Measurements from ENCODE around the gene WWOX. TPM values are rescaled to one million over a fixed set of nuclear protein-coding genes. Genes with fewer than 3 reads are reported as not detected.

Gene WWOX
- total RNA-seq, 1 experiment from 2014 or later, result 79.9 TPM

GRCh38 chr16:78425281-78425680 lies 325.8 kb downstream of the WWOX start:
- DNase-seq (ENCODE audit: low spot score), result no peak
- BruUV-seq (replicated peaks), result no TSS peak
- Histone ChIP-seq H3K4me3 (ENCODE audit: low read depth, low read length, poor library complexity, severe bottlenecking) (no peak overlapping the region), H3K4me1 (ENCODE audit: insufficient read depth, low read length, poor library complexity, severe bottlenecking) (no peaks in the 10 kb centered on the region), H3K9me3 (ENCODE audit: low read depth, low read length, poor library complexity, severe bottlenecking) (no peaks in the 10 kb centered on the region), H3K36me3 (ENCODE audit: insufficient read depth, low read length, poor library complexity, severe bottlenecking) (no peaks in the 10 kb centered on the region), H3K27me3 (replicated peaks; ENCODE audit: insufficient read depth, low read depth, low read length, poor library complexity) (no peaks in the 10 kb centered on the region), H3K27ac (ENCODE audit: low read depth, low read length, poor library complexity, severe bottlenecking) (no peak overlapping the region)
- TF ChIP-seq CTCF (conservative IDR thresholded peaks at IDR 0.05; ENCODE audit: low read depth, low read length) (no peak), EZH2 (IDR thresholded peaks at IDR 0.05; ENCODE audit: borderline replicate concordance, low read depth, low read length, poor library complexity, severe bottlenecking) (no peak)
- CTCF ChIA-PET, result no interaction called here
- POLR2A ChIA-PET (ENCODE audit: low non-redundant PET), result no interaction called here
- intact Hi-C loops (cut with micrococcal nuclease; ENCODE audit: unreplicated experiment), result no loop called here

- H3K4me1 ChIP-seq (ENCODE audit: insufficient read depth, low read length, poor library complexity, severe bottlenecking), result no peaks in the 10 kb centered on the region
- DNase-seq (ENCODE audit: low spot score), result peak; percentile 27
- ChIA-PET POLR2A (ENCODE audit: low non-redundant PET) (no interaction called here), CTCF (no interaction called here)
- no peak overlapping the region for H3K27ac ChIP-seq (ENCODE audit: low read depth, low read length, poor library complexity, severe bottlenecking)
- BruUV-seq (replicated peaks), result no TSS peak
- H3K9me3 ChIP-seq (ENCODE audit: low read depth, low read length, poor library complexity, severe bottlenecking), result no peaks in the 10 kb centered on the region
- H3K4me3 ChIP-seq (ENCODE audit: low read depth, low read length, poor library complexity, severe bottlenecking), result no peak overlapping the region
- TF ChIP-seq CTCF (conservative IDR thresholded peaks at IDR 0.05; ENCODE audit: low read depth, low read length), result no peak
- no peak for TF ChIP-seq EZH2 (IDR thresholded peaks at IDR 0.05; ENCODE audit: borderline replicate concordance, low read depth, low read length, poor library complexity, severe bottlenecking)
- intact Hi-C loops (cut with micrococcal nuclease; ENCODE audit: unreplicated experiment), result no loop called here
- no peaks in the 10 kb centered on the region for H3K36me3 ChIP-seq (ENCODE audit: insufficient read depth, low read length, poor library complexity, severe bottlenecking)
- no peaks in the 10 kb centered on the region for H3K27me3 ChIP-seq (replicated peaks; ENCODE audit: insufficient read depth, low read depth, low read length, poor library complexity)
Observed at GRCh38 chr16:78425891-78426510, 326.5 kb downstream of the WWOX start.

GRCh38 chr16:78428193-78428592 lies 328.7 kb downstream of the WWOX start:
- TF ChIP-seq CTCF (conservative IDR thresholded peaks at IDR 0.05; ENCODE audit: low read depth, low read length) (no peak), EZH2 (IDR thresholded peaks at IDR 0.05; ENCODE audit: borderline replicate concordance, low read depth, low read length, poor library complexity, severe bottlenecking) (no peak)
- H3K36me3 ChIP-seq (ENCODE audit: insufficient read depth, low read length, poor library complexity, severe bottlenecking), result peaks cover 4% of the 10 kb centered on the region
- H3K27me3 ChIP-seq (replicated peaks; ENCODE audit: insufficient read depth, low read depth, low read length, poor library complexity), result no peaks in the 10 kb centered on the region
- H3K9me3 ChIP-seq (ENCODE audit: low read depth, low read length, poor library complexity, severe bottlenecking), result peaks cover 4% of the 10 kb centered on the region
- ChIA-PET POLR2A (ENCODE audit: low non-redundant PET) (no interaction called here), CTCF (no interaction called here)
- H3K4me3 ChIP-seq (ENCODE audit: low read depth, low read length, poor library complexity, severe bottlenecking), result no peak overlapping the region
- no peaks in the 10 kb centered on the region for H3K4me1 ChIP-seq (ENCODE audit: insufficient read depth, low read length, poor library complexity, severe bottlenecking)
- no peak overlapping the region for H3K27ac ChIP-seq (ENCODE audit: low read depth, low read length, poor library complexity, severe bottlenecking)
- intact Hi-C loops (cut with micrococcal nuclease; ENCODE audit: unreplicated experiment), result no loop called here
- no TSS peak for BruUV-seq (replicated peaks)
- DNase-seq (ENCODE audit: low spot score), result no peak

All from A673 (cell line).